AG20443 (cell line): ENCODE results near the gene POLR2C.

Source experiments
- DNase-seq: peaks from one replicate; pipeline ENCODE4 v3.0.0; 2012; ENCODE audit warnings: low spot score, mixed read lengths

POLR2C gene

DNA sequence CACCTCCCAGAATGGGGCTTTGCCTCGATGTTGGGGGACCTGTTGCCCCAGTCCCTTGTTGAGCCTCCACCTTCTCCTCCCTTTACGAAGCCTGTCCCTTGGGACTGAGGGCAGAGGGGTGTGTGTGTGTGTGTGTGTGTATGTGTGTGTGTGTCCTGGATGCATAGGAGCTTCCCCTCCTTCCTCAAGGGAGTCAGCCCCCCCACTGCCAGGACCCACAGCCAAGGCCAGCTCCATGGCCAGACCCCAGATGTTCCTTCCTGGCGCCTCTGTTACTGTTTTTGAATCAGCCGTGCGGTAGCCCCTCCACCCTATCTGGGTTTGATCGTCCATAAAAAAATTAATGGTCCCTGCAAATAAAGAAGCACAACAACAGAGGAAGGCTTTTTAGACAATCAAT lies 41.5 kb downstream of the POLR2C start:
- no peak for DNase-seq

DNA sequence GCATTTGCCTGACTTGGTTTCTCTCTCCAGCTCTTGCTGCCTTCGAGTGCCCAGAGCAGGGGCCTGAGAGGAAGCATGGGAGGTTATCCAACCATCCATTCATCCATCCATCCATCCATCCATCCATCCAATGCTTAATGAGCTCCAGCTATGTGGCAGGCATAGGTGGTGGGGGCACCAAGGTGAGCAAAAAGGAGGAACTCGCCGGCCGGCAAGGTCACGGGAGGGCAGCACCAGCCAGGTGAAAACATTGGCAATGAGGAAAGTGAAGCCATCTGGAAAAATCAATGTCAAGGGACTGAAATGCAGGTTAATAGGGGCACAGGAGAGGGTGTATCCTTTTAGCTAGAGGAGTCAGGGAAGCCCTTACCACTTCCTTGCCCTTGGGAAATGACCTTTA lies 42.0 kb downstream of the POLR2C start:
- no peak for DNase-seq

DNA sequence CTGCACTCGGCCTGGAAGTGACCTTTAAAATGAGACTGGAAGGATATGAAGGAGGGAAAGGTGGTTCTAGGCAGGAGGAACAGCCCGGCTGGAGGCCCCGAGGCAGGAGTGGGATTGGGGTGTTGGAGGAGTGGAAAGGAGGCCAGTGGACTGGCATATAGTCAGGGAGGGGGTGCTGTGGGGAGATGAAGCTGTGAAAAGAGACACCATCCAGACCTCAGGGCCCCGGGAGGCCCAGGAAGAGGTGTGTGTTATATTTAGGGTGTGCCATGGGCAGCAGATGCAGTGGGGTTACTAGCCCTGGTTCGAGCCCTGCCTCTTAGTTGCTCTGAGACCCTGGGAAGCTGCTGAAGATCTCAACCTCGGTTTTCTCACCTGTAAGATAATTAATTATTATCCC lies 42.7 kb downstream of the POLR2C start:
- no peak for DNase-seq

DNA sequence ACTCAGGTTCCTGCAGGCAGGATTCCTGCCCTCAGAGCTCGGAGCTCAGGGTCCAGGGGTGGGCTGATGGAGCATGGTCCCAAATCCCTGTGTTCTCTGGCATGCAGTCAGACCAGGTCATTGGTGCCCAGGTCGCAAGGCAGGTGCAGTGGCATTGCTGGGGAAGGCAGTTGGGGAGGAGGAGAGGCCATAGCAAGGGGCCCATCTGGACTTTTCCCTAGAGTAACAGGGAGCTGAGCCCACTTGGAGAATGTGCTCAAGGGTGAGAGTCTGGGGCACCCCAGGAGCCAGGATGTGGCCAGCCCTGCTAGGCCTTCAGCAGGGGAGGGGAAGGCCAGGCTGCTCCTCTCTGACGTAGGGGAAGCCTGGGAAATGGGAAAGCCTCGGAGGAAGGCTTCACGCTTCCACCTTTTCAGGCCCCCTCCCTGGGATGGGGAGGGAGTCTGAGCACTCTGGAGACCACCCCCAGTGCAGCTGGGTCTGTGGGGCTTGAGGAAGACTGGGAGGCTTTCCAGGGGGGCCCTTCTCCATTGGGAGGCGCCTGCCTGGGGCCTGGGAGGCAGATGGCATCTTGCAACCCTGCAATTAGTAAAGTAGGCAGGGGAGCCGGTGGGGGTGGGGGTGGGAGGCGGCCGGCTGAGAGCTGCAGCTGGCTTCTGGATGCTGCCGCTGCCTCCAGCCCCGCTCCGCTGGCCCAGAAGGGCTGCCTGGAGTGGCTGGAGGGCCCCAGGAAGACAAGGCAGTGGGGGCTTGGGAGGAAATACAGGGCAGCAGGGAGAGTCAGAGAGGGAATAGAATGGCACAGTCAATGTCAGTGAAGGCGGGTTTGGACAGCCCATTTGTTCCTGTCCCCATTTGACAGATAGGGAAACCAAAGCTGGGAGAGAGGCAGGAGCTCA lies 44.9 kb downstream of the POLR2C start:
- no peak for DNase-seq

DNA sequence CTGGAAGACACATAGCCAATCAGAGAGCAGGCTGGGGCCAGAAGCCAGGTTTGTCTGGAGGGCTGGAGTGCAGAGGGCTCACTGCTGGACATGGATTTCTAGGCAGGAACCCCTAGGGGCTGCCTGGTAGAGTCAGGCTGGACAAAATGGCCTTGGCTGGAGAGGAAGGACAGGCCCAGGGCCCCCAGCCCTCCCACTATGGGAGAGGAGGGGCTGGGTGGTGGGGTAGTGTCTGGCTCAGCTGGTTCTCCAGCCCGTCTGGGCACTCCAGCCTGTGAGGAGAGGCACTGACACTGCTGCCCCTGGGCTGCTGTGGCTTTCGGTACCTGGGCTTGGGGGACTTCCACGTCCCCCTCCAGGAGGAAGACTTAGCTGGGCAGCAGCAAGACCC lies 45.6 kb downstream of the POLR2C start:
- DNase-seq, result no peak

DNA sequence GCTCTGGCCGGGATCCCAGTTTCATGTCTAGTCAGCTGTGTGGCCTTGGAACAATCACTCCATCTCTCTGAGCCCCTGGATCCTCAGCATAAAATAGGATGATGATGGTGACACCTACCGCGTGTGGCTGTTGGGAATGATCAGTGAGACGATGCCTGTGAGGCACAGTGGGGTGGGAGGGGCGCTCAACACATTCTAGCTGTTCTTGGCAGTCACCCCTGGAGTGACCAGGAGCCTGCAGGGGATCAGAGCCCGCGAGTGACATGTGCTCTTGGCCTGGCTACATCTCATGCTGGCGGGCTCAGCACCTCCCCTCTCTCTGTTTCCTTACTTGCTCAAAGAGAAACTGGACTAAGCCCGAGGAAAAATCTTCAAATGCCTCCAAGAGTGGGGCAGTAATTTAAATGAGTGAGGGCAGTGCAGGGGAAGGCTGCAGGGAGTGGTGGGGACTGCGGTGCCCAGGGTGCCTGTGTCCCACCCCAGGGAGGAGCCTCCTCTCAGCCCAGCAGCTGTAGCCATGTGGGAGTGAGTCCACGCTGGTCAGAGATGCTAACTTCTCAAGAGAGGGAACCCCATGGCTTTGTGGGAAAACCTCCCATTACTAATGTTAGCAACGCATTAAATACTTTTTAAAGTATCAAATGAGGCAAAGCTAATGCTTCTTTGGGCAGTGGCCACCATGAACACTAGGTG lies 46.9 kb downstream of the POLR2C start:
- no peak for DNase-seq

DNA sequence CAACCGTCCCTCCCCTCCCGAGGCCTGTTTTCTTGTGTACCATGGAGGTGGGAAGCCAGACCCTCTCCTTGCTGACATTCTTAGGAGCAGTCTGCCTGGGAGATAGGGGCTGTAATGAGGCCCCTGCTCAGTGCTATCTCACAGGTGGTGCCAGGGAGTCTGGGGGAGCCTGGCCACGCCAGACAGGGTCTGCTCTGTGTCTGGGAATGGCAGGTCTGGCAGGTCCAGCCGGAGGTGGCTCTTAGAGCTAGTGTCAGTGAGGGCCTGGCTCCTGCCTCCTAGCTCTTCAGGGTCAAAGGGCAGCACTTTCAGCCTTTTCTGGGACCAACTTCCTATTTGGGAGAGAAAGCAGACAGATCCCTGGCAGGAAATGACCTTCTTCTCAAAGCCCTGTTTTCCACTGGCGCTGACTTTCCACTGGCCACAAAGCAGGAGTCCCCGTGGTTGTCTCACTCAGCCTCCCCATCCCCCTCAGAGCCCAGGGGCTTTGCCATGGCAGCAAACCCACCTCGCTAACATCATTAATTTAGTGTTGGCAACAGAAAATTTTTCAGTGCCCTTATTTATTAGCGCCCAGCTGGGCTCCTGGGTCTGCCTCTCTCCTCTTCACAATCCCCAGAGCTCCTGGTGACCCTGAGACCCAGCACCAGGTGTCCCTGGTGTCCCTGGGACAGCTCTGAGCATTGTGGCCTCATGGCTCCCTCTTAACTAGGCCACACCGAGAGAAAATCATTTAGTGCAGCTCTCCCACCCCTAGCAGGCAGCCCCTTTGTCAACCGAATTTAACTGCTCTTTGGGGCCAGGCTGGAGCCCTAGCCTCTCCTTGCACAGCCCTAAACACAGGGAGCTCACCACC lies 47.8 kb downstream of the POLR2C start:
- DNase-seq, result no peak

DNA sequence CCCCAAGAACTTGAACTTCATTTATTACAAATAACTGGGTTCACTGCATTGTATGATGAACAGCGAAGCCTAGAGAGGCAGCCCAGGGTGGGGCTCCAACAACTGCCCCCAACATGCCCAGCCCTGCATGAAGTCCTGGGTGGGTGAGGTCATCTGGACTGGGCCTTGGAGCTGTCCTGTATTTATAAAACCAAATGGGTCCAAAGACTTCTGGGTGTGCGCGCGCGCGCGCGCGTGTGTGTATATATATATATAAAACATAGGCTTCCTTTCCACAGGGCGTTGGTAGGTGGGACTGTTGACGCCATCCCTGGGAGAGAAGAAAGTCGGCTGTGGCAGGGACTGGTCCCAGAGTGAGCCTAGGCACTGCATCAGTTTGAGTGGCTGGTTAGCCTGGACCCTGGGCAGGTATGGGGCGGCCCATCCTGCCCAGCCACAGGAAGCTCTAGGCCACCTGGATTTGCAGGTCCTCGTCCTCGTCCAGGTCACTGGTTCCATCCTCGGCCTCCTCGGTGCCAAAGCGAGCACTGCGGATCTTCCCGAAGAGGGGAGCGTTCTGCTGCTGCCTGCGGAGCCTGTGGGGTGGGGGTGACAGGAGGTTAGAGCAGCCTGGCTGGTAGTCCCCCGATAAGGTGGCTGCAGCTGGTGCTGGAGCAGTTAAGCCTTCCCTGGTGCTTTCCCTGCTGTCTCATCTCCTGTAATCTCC lies 50.0 kb downstream of the POLR2C start:
- DNase-seq, result no peak

DNA sequence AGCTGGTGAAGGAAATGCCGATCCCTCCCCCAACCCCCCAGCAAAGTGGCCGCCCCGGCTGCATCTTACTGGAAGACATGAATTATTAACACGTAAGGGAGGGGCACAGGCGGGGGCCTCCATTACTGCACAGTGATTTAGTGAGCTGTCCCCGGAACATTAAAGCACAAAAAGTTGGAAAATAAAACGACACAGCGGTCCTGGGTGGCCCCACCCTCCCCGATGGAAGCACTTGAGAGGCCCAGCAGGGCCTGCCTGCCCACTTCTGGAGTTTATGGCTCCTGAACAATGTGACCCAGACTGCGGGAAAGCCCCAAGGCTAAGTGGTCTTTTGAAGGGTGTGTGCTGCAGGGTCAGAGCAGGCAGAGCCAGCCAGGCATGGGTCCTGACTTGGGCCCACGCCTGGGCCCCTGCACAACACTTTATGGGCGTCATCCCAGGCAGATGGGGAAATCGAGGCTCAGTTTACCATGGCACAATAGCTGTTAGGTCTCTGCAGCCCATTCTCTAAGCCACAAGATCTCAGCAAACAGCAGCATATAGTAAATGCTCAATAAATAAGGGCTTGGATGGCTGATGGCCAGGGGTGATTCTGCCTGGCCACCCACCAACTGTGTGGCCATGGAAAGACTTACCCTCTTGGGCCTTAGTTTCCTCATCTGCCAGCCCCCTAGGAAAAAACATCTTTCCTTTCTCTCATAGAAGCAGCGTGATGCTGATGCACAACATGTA lies 51.1 kb downstream of the POLR2C start:
- no peak for DNase-seq

DNA sequence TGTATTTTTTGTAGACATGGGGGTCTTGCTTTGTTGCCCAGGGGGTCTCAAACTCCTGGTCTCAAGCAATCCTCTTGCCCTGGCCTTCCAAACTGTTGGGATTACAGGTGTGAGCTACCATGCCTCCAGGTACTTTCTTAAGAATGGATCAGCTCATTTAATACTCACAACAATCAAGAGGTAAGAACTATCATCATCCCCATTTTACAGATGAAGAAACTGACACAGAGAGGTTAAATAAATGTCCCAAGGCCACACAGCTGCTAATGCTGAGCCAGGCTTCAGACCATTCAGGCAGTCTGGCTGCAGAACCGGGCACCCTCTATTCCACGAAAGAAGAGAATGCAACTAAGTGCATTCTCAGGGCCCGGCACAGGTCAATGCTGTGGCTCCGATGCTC lies 51.9 kb downstream of the POLR2C start:
- DNase-seq, result no peak

DNA sequence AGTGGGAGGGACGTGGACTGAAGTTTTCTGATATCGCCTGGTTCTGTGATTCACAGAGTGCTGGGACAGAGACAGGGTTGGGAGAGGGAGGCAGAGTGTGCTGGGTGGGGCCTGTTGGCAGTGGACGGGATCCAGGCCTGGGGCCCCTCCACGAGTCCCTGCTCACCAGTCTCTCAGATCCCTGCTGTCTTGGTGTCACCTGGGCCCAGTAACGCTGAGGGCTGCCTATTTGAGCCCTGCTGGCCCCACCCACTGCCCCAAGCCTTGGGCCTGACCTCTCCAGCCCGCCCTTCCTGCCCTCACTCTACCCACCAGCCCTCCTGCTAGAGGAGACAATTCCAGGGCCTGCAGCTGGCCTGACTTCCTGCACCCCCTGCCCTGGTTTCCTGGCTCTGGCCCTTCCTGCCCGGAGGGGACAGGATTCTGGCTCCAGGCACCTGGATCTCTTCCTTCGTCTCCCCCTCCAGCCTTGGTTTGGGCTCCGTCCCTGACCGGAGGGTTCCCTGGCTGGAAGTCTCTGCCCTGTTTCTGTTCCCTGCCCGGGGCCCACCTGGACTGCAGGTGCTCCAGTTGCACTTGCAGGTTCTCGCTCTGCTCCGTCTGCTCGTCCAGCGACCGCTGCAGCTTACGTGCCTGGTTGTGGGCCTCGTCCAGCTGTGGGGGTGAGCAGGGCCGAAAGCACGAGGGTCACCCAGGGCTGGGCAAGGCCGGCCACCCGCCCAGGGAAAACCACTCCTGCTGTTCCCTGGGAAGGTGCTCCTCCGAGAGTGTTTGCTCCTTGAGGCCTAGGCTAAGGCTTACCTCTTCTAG lies 52.5 kb downstream of the POLR2C start:
- no peak for DNase-seq

DNA sequence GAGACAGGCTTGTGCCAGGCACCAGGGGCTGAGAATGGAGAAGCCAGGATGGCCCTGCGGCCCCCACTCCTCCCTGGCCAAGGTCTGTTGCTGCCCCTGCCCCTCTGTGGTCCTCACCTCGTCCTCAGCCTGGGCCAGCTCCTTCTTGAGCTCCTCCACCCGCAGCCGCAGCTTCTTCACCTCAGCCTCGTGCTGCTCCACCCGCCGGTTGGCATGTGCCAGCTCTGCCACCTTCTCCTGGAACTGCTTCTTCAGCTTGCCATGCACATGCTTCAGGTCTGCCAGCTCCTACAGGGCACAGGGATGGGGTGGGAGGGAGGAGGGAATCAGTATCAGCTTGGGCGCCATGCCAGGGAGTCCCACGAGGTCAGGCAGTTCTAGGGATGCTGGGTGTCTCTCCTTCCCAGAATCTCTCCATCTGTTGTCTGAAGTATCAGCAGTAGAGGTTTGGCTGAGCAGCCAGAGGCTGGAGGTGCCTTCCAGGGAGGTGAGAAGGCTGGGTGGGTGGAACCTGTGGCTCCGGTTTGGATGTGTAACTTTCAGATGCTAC lies 53.8 kb downstream of the POLR2C start:
- no peak for DNase-seq

DNA sequence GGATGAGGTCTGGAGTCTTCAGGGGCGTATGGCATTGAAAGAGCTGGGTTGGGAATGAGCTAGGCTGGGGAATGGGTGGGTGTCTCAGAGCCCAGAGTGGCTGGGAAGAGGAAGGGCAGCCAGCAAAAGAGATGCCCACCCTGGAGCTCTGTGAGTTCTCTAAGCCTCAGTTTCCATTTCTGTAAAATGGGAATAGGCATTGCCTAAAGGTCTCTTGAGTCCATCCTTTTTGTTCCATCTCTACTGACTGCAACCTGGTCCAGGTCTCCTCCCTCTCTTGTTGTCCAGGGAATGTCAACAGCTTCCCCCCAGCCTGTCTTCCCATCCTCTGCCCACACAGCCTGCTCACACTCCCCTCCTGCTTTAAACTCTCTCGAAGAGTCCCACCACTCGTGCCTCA lies 54.3 kb downstream of the POLR2C start:
- DNase-seq, result no peak

DNA sequence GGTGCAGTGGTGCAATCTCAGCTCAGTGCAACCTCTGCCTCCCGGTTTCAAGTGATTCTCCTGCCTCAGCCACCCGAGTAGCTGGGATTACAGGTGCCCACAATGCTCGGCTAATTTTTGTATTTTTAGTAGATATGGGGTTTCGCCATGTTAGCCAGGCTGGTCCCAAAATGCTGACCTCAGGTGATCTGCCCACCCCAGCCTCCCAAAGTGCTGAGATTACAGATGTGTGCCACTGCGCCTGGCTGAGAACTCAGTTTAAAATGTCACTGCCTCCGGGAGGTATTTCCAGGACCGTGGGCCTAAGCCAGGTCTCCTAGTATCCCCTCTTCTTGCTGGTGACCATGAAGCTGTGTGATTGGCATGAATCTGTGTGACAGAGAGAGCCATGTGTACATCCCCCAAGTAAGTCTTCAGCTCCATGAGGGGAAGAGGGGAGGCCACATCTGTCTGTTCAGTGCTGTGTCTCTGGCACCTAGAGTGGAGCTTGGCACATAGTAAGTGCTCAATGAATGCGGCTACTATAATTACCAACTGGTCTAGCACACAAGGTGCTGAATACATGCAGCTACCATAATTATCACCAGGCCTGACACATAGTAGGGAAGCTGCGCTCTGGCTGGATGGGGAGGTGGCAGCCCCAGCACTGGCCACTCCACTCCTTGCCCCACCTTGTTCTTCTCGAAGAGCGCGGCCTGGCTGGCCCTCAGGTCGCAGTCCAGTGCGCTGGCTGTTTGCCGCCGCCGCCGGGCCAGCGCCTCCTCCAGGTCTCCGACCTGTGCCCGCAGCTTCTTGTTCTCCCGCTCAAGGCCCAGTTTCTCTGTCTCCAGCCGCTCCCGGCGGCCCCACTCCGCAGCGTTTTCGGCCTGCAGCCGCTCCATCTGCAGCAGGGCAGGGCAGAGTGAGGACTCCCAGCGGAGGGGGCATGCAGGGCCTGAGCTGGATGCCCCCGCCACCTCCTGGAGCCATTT lies 55.2 kb downstream of the POLR2C start:
- DNase-seq, result no peak

DNA sequence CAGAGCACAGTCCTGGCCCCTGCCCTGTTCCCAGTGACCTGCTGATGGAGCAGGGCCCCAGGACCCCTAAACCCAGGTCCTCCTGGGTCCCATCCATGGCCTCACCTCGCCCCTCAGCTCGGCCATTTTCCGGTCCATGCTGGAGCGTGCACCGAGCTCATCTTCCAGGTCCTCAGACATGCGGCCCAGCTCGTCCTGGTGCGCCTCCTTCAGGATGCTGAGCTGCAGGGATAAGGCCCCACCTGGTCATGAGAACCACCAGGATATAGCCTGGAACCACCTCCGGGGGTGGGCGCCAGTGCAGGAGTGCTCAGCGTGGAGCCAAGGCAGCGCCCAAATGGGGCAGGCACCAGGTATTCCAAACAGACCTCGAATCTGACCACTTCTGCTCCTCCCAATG lies 56.0 kb downstream of the POLR2C start:
- no peak for DNase-seq

DNA sequence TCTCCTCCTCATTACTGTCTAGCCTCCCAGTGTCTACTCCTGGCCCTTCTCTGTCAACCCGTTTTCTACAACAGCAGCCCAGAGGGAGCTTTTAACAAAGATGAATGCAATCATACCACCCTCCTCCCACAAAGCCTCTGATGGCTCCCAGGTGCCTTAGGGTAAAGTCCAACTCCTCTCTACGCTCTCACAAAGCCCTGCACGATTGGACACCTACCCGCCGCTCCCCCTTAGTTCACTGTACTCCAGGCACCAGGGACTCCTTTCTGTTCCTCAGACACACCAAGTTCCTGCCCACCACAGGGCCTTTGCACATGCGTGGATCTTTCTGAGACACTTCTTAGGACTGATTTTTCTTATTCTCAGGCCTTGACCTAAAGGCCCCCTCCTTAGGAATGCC lies 56.4 kb downstream of the POLR2C start:
- no peak for DNase-seq

DNA sequence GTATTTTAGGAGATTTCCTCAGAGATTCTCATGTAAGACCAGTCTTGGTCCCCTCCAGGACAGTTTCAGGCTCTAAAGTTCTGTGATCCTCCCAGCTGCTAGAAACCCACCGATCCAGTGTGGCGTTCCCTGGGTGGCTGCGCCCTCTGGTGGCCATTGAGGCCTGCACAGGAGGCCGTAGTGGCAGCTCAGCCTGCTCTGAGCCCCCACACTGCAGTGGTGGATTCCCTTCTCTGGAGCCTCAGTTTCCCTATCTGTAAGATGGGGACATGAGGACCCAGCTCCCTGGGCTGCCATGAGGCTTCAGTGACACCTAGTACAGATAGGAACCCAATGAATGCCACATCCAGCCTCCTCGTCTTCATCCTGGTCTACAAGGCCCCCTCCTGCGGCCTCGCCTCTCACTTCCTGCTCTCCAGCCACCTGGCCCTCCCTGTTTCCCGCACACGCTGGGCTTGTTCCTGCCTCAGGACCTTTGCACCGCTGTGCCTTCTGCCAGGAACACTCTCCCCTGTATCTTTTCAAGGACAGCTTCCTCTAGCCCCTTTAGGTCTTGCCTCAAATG lies 57.4 kb downstream of the POLR2C start:
- peak; percentile 92 for DNase-seq
